HCT116 (cell line): ENCODE measurements around the gene LIN7B. TPM values are rescaled to one million over a fixed set of nuclear protein-coding genes. Genes with fewer than 3 reads are reported as not detected.

ENCODE experiments used
- ATAC-seq: fragments of 200-7000 bp; cut with Tn5 transposase; 2 replicates; pipeline ENCODE4 v1.9.1; 2020; ENCODE audit warnings: mild to moderate bottlenecking, moderate library complexity
- Bru-seq: library from RNA; stranded (reverse); fragments of 400-500 nt; gene quantifications from one replicate; lab custom pipeline; 2021; lab: Mats Ljungman, UMichigan
- BruChase-seq, 2 experiments: library from RNA; stranded (reverse); fragments of 400-500 nt; gene quantifications; one replicate each; lab custom pipeline; 2021; lab: Mats Ljungman, UMichigan
- BruUV-seq: library from RNA; stranded (reverse); fragments of 400-500 nt; replicated peaks from 2 replicates; lab custom pipeline; 2021; lab: Mats Ljungman, UMichigan
- CTCF ChIA-PET: fragments of 300-600 bp; sonication (Branson Sonifier 250); formaldehyde crosslinking; loops from one replicate; lab custom pipeline; 2021; ENCODE audit warnings: antibody characterized with exemption; lab: Charles Lee
- POLR2A ChIA-PET: fragments of 300-600, 350-600 bp; sonication (Branson Sonifier 250); formaldehyde crosslinking; loops from one replicate; lab custom pipeline; 2021; ENCODE audit warnings: antibody characterized with exemption; lab: Charles Lee
- RAD21 ChIA-PET, 2 experiments: fragments of 300-600 bp; sonication (Branson Sonifier 250); formaldehyde crosslinking; loops; one replicate each; lab custom pipeline; 2023; ENCODE audit warnings: low total read pairs in 2 of 2; ENCODE audit not compliant: uncharacterized antibody in 2 of 2, unreplicated experiment in 2 of 2, low non-redundant PET in 1 of 2; lab: Charles Lee
- DNase-seq: peaks from one replicate; pipeline ENCODE4 v3.0.0-alpha.2; 2010; ENCODE audit warnings: low read depth, low spot score
- H2AFZ ChIP-seq: fragments of 200-600 bp; shearing (Covaris generic), sonication (generic); 2 replicates; pipeline ENCODE4 v1.6.1; 2017; ENCODE audit warnings: low read depth, mixed run types, mixed read lengths, antibody characterized with exemption, low read length; ENCODE audit not compliant: poor library complexity, severe bottlenecking
- H3K27ac ChIP-seq: 2 replicates; pipeline ENCODE4 v1.5.1; 2012; ENCODE audit warnings: low read depth, low read length
- H3K27me3 ChIP-seq: fragments of 200-600 bp; sonication (generic); 2 replicates; pipeline ENCODE4 v1.6.1; 2016; ENCODE audit warnings: mixed run types, low read length, mixed read lengths; ENCODE audit not compliant: insufficient read depth
- H3K36me3 ChIP-seq, 2 experiments: fragments of 200-500 bp in 1 of 2; fragments of 200-600 bp in 1 of 2; sonication (Bioruptor generic) in 1 of 2; sonication (generic) in 1 of 2; 2 replicates each; pipeline versions ENCODE4 v1.5.1 to v1.6.1; 2014 to 2016; ENCODE audit warnings: low read length in 2 of 2, inconsistent platforms in 1 of 2, mixed read lengths in 1 of 2, mixed run types in 1 of 2; ENCODE audit not compliant: insufficient read depth in 2 of 2, control insufficient read depth in 1 of 2
- H3K4me1 ChIP-seq, 2 experiments: fragments of 200-600 bp in 1 of 2; sonication (generic) in 1 of 2; 2 replicates each; pipeline versions ENCODE4 v1.5.1 to v1.6.1; 2012 to 2017; ENCODE audit warnings: low read length in 2 of 2, inconsistent platforms in 1 of 2, mild to moderate bottlenecking in 1 of 2, mixed read lengths in 1 of 2, mixed run types in 1 of 2, moderate library complexity in 1 of 2; ENCODE audit not compliant: insufficient read depth in 2 of 2, control insufficient read depth in 1 of 2
- H3K4me2 ChIP-seq: fragments of 200-600 bp; sonication (generic); 2 replicates; pipeline ENCODE4 v1.6.1; 2017; ENCODE audit warnings: mixed run types, low read length, mixed read lengths
- H3K4me3 ChIP-seq, 2 experiments: fragments of 200-600 bp in 1 of 2; sonication (generic) in 1 of 2; replicated peaks in 1 of 2; 2 replicates each; pipeline ENCODE4 v1.5.1; 2011 to 2016; ENCODE audit warnings: low read length in 2 of 2, control low read depth in 1 of 2, low read depth in 1 of 2, mild to moderate bottlenecking in 1 of 2, mixed read lengths in 1 of 2, mixed run types in 1 of 2
- H3K79me2 ChIP-seq: fragments of 200-600 bp; sonication (generic); 2 replicates; pipeline ENCODE4 v1.6.1; 2017; ENCODE audit warnings: mild to moderate bottlenecking, mixed run types, low read length, moderate library complexity, mixed read lengths; ENCODE audit not compliant: insufficient read depth
- H3K9ac ChIP-seq: fragments of 200-600 bp; sonication (generic); 2 replicates; pipeline ENCODE4 v1.6.1; 2016; ENCODE audit warnings: low read length, mixed read lengths
- H3K9me2 ChIP-seq: fragments of 200-600 bp; sonication (generic), shearing (Covaris generic); 2 replicates; pipeline ENCODE4 v1.6.1; 2017; ENCODE audit warnings: mixed run types, mild to moderate bottlenecking, moderate library complexity; ENCODE audit not compliant: insufficient read depth
- H3K9me3 ChIP-seq, 2 experiments: fragments of 200-500 bp in 1 of 2; fragments of 200-600 bp in 1 of 2; sonication (Bioruptor generic) in 1 of 2; sonication (generic) in 1 of 2; 2 replicates each; pipeline ENCODE4 v1.6.1; 2014 to 2017; ENCODE audit warnings: low read length in 2 of 2, mixed read lengths in 2 of 2, inconsistent platforms in 1 of 2, low read depth in 1 of 2, mild to moderate bottlenecking in 1 of 2, mixed run types in 1 of 2, moderate library complexity in 1 of 2; ENCODE audit not compliant: control insufficient read depth in 1 of 2, insufficient read depth in 1 of 2
- H4K20me1 ChIP-seq: fragments of 200-600 bp; sonication (generic), shearing (Covaris generic); 2 replicates; pipeline ENCODE4 v1.6.1; 2017; ENCODE audit warnings: mixed run types, mild to moderate bottlenecking, moderate library complexity; ENCODE audit not compliant: insufficient read depth
- ATF3 ChIP-seq: IDR thresholded peaks from 2 replicates; pipeline ENCODE4 v1.6.1; 2012
- MAX ChIP-seq: IDR thresholded peaks from 2 replicates; pipeline ENCODE4 v1.6.1; 2012
- POLR2A ChIP-seq: IDR thresholded peaks from 2 replicates; pipeline ENCODE4 v1.7.0; 2011; ENCODE audit warnings: borderline replicate concordance; ENCODE audit not compliant: insufficient read depth, insufficient read length; ENCODE audit errors: extremely low read depth
- POLR2AphosphoS5 ChIP-seq: IDR thresholded peaks from 2 replicates; pipeline ENCODE4 v1.6.1; 2011; ENCODE audit warnings: mild to moderate bottlenecking, low read depth, low read length, moderate library complexity
- SP1 ChIP-seq: IDR thresholded peaks from 2 replicates; pipeline ENCODE4 v1.6.1; 2012; ENCODE audit warnings: low read depth
- TCF7L2 ChIP-seq: IDR thresholded peaks from 2 replicates; pipeline ENCODE4 v1.7.0; 2011; ENCODE audit warnings: borderline replicate concordance, inconsistent platforms; ENCODE audit not compliant: insufficient read depth, insufficient read length; ENCODE audit errors: extremely low read depth
- YY1 ChIP-seq: IDR thresholded peaks from 2 replicates; pipeline ENCODE4 v1.6.1; 2011; ENCODE audit warnings: low read length, low read depth, moderate library complexity, mild to moderate bottlenecking; ENCODE audit not compliant: insufficient replicate concordance; ENCODE audit errors: extremely low read depth
- ZFX ChIP-seq: fragments of 450-650 bp; IDR thresholded peaks from 2 replicates; pipeline ENCODE4 v1.6.1; 2017
- intact Hi-C: fragments of 100-400 bp; cut with micrococcal nuclease; formaldehyde crosslinking; loops from 2 replicates; pipeline ENCODE4 v1.10.0; 2022
- long read RNA-seq: library from polyadenylated mRNA; unstranded; transcript quantifications from one replicate; pipeline ENCODE4 v2.0.0, GENCODE V29; 2021; ENCODE audit not compliant: unreplicated experiment
- polyA plus RNA-seq: library from polyadenylated mRNA; unstranded; fragments of >200 nt; gene quantifications from 2 replicates; pipeline ENCODE4 v1.2.1, GENCODE V29; 2012; ENCODE audit warnings: missing spikeins
- total RNA-seq: library from RNA; stranded (reverse); gene quantifications from one replicate; pipeline ENCODE4 v1.2.1, GENCODE V29; 2021; ENCODE audit not compliant: unreplicated experiment

The LIN7B gene
- total RNA-seq (7.2 TPM), Bru-seq, nascent RNA (percentile 47 among the genes with signal in this experiment), BruChase-seq, experiment 1, labeled RNA remaining after a 6-hour chase (percentile 55 among the genes with signal in this experiment), BruChase-seq, experiment 2, labeled RNA remaining after a 2-hour chase (percentile 57 among the genes with signal in this experiment)
- 7.0 and 7.1 TPM in 2 replicates for polyA plus RNA-seq
- long read RNA-seq, partial matches to known transcripts = 4 of 13 reads
- long read RNA-seq, other reads (novel, unspliced or antisense) = 7 of 13 reads

GRCh38 chr19:49113762-49114629 lies at the start of gene LIN7B:
Gene LIN7B (plus strand): TSS chr19:49114370. CDS start chr19:49114405, 35 bp downstream.
- H3K27ac ChIP-seq = peak within 1 kb of the TSS; percentile 60
- peak; percentile 52 for DNase-seq
- peak within 1 kb of the TSS; percentile 89 for H3K4me2 ChIP-seq
- ChIA-PET POLR2A (interaction anchor here (1.8 to 2.4 kb wide), 2 partner anchors 15 to 36 kb away, joined by 8 to 9 read pairs; no protein-coding TSS in a partner anchor), CTCF (interaction anchor here (0.6 to 2.7 kb wide), 11 partner anchors 7 to 135 kb away, joined by 4 to 28 read pairs (median 6); partner anchors contain the start of genes GYS1 and RUVBL2), RAD21 (interaction anchor here in 1 of 2 experiments (1.1 kb wide), 1 partner anchor 16 kb away, joined by 3 read pairs; no protein-coding TSS in a partner anchor)
- BruUV-seq = no TSS peak
- H3K9me3 ChIP-seq = no peaks in the 10 kb centered on the region
- ATAC-seq = peak; percentile 73
- peak within 1 kb of the TSS; percentile 69 for H3K9ac ChIP-seq
- TF ChIP-seq POLR2A (peak; percentile 21), YY1 (peak; percentile 61), SP1 (0 out of 2 replicates have a peak, but pooled peaks have one; percentile 23), ZFX (no peak), ATF3 (no peak), MAX (peak; percentile 83), POLR2AphosphoS5 (peak; percentile 76), TCF7L2 (no peak)
- H3K27me3 ChIP-seq = no peaks in the 10 kb centered on the region
- H3K9me2 ChIP-seq = no peaks in the 10 kb centered on the region
- H3K4me3 ChIP-seq = peak within 1 kb of the TSS; percentile 62 to 75
- intact Hi-C loops = no loop called here
- H4K20me1 ChIP-seq = no peaks in the 10 kb centered on the region
- peaks cover 2 to 3% of the 10 kb centered on the region in 2 experiments; a peak in 2 of 4 replicates for H3K36me3 ChIP-seq
- no peaks in the 10 kb centered on the region for H3K79me2 ChIP-seq
- H3K4me1 ChIP-seq = peaks cover 19 to 41% of the 10 kb centered on the region in 2 experiments
- H2AFZ ChIP-seq = peak within 1 kb of the TSS; percentile 84
